GM23338 (cell line): Measurements from ENCODE around the gene ZSCAN1. TPM values are rescaled to one million over a fixed set of nuclear protein-coding genes. Genes with fewer than 3 reads are reported as not detected.

Experiments
- ATAC-seq: fragments of 200-7000 bp; cut with Tn5 transposase; 3 replicates; pipeline ENCODE4 v1.9.1; 2020
- DNase-seq: peaks from one replicate; pipeline ENCODE4 v3.0.0-alpha.2; 2015; ENCODE audit warnings: low spot score
- H2AFZ ChIP-seq: fragments of 200-600 bp; sonication (generic); 2 replicates; pipeline ENCODE4 v1.8.0; 2016; ENCODE audit warnings: antibody characterized with exemption, mild to moderate bottlenecking, moderate library complexity
- H3F3A ChIP-seq: fragments of 200-600 bp; sonication (generic); replicated peaks from 2 replicates; pipeline ENCODE4 v1.8.0; 2017; ENCODE audit warnings: antibody characterized with exemption, mixed run types, low read depth
- H3K27ac ChIP-seq: fragments of 200-600 bp; sonication (generic); 2 replicates; pipeline ENCODE4 v1.6.1; 2016; ENCODE audit warnings: low read depth
- H3K27me3 ChIP-seq: fragments of 200-600 bp; sonication (generic); 2 replicates; pipeline ENCODE4 v1.8.0; 2016; ENCODE audit warnings: mild to moderate bottlenecking, mixed run types, moderate library complexity; ENCODE audit not compliant: insufficient read depth
- H3K36me3 ChIP-seq: fragments of 200-600 bp; sonication (generic); 2 replicates; pipeline ENCODE4 v1.8.0; 2016; ENCODE audit warnings: mild to moderate bottlenecking; ENCODE audit not compliant: insufficient read depth
- H3K4me1 ChIP-seq: fragments of 200-600 bp; sonication (generic); 2 replicates; pipeline ENCODE4 v1.8.0; 2016; ENCODE audit warnings: mild to moderate bottlenecking, moderate library complexity; ENCODE audit not compliant: insufficient read depth
- H3K4me2 ChIP-seq: fragments of 200-600 bp; sonication (generic); 2 replicates; pipeline ENCODE4 v1.7.1; 2017; ENCODE audit warnings: mixed run types
- H3K4me3 ChIP-seq: fragments of 200-600 bp; sonication (generic); 2 replicates; pipeline ENCODE4 v1.6.1; 2016; ENCODE audit warnings: mixed run types
- H3K79me2 ChIP-seq: fragments of 200-600 bp; sonication (generic); replicated peaks from 2 replicates; pipeline ENCODE4 v1.8.0; 2017; ENCODE audit warnings: mild to moderate bottlenecking; ENCODE audit not compliant: insufficient read depth
- H3K9me2 ChIP-seq: fragments of 200-600 bp; sonication (generic); 2 replicates; pipeline ENCODE4 v1.8.0; 2017; ENCODE audit not compliant: insufficient read depth
- H4K20me1 ChIP-seq: fragments of 200-600 bp; sonication (generic); replicated peaks from 2 replicates; pipeline ENCODE4 v1.8.0; 2017; ENCODE audit warnings: mild to moderate bottlenecking; ENCODE audit not compliant: insufficient read depth
- H3K27ac Mint-ChIP-seq: 2 replicates; pipeline ENCODE4 v1.8.0; 2020; ENCODE audit warnings: inconsistent platforms, mild to moderate bottlenecking, moderate library complexity, mixed read lengths
- H3K27me3 Mint-ChIP-seq: 3 replicates; pipeline ENCODE4 v1.8.0; 2022; ENCODE audit warnings: low read depth, mild to moderate bottlenecking, moderate library complexity, mixed read lengths, inconsistent platforms; ENCODE audit not compliant: insufficient read depth, poor library complexity
- H3K36me3 Mint-ChIP-seq: 3 replicates; pipeline ENCODE4 v1.8.0; 2021; ENCODE audit warnings: low read depth, mild to moderate bottlenecking, inconsistent platforms, moderate library complexity, mixed read lengths
- H3K4me1 Mint-ChIP-seq: 3 replicates; pipeline ENCODE4 v1.8.0; 2020; ENCODE audit warnings: mild to moderate bottlenecking, inconsistent platforms, mixed read lengths
- H3K4me3 Mint-ChIP-seq: 3 replicates; pipeline ENCODE4 v1.8.0; 2021; ENCODE audit warnings: moderate library complexity, mild to moderate bottlenecking, inconsistent platforms, mixed read lengths
- H3K9me3 Mint-ChIP-seq: 3 replicates; pipeline ENCODE4 v1.8.0; 2020; ENCODE audit warnings: moderate library complexity, mild to moderate bottlenecking, inconsistent platforms, mixed read lengths
- CREB1 ChIP-seq: fragments of 250-450 bp; sonication (Bioruptor Pico); IDR thresholded peaks from 2 replicates; pipeline ENCODE4 v1.5.0; 2020; ENCODE audit warnings: low read depth, mild to moderate bottlenecking, moderate library complexity
- EZH2 ChIP-seq: fragments of 200-600 bp; sonication (generic); IDR thresholded peaks from one replicate; pipeline ENCODE4 v1.8.0; 2017; ENCODE audit warnings: antibody characterized with exemption, mild to moderate bottlenecking, low read depth; ENCODE audit not compliant: unreplicated experiment
- EZH2phosphoT487 ChIP-seq: fragments of 200-600 bp; sonication (generic); IDR thresholded peaks from one replicate; pipeline ENCODE4 v1.8.1; 2018; ENCODE audit warnings: antibody characterized with exemption; ENCODE audit not compliant: unreplicated experiment
- JUNB ChIP-seq: IDR thresholded peaks from one replicate; pipeline ENCODE4 v1.6.1; 2016; ENCODE audit warnings: antibody characterized with exemption; ENCODE audit not compliant: unreplicated experiment
- NANOG ChIP-seq: IDR thresholded peaks from 2 replicates; pipeline ENCODE4 v1.6.1; 2016; ENCODE audit warnings: antibody characterized with exemption, borderline replicate concordance
- POLR2AphosphoS5 ChIP-seq: IDR thresholded peaks from 2 replicates; pipeline ENCODE4 v1.6.1; 2016; ENCODE audit warnings: antibody characterized with exemption, low read depth
- STAT1 ChIP-seq: IDR thresholded peaks from one replicate; pipeline ENCODE4 v1.6.1; 2016; ENCODE audit warnings: antibody characterized with exemption; ENCODE audit not compliant: unreplicated experiment
- ZNF114 ChIP-seq: fragments of 250-450 bp; sonication (Bioruptor Pico); IDR thresholded peaks from 2 replicates; pipeline ENCODE4 v1.5.0; 2020; ENCODE audit warnings: mild to moderate bottlenecking, moderate library complexity
- ZNF331 ChIP-seq: fragments of 250-450 bp; sonication (Bioruptor Pico); IDR thresholded peaks from 2 replicates; pipeline ENCODE4 v1.5.0; 2020; ENCODE audit warnings: low read depth, mild to moderate bottlenecking, moderate library complexity
- polyA plus RNA-seq: library from polyadenylated mRNA; unstranded; fragments of >200 nt; fragmentation: Nextera tagmentation; extraction: Ambion mirVana; gene quantifications from 2 replicates; pipeline ENCODE4 v1.2.1, GENCODE V29; 2016
- total RNA-seq: library from RNA; depleted of rRNA; stranded (reverse); fragments of >200 nt; shearing (Covaris generic); gene quantifications from 2 replicates; pipeline ENCODE4 v1.2.3, GENCODE V29; 2014
- TF ChIP-seq, protein P1 (sequence below), 2 experiments: fragments of 200-600 bp in 1 of 2; sonication (generic) in 1 of 2; conservative IDR thresholded peaks; 2 replicates each; pipeline versions ENCODE4 v1.5.1 to v1.6.1; 2016 to 2017; ENCODE audit warnings: antibody characterized with exemption in 2 of 2, low read depth in 2 of 2, mild to moderate bottlenecking in 2 of 2, moderate library complexity in 1 of 2
- TF ChIP-seq, protein P2 (sequence below): IDR thresholded peaks from 2 replicates; pipeline ENCODE4 v1.6.1; 2016; ENCODE audit warnings: antibody characterized with exemption
- TF ChIP-seq, protein P3 (sequence below): fragments of 250-450 bp; sonication (Bioruptor Pico); IDR thresholded peaks from 2 replicates; pipeline ENCODE4 v1.5.0; 2020; ENCODE audit warnings: mild to moderate bottlenecking, moderate library complexity
- TF ChIP-seq, protein P4 (sequence below): IDR thresholded peaks from one replicate; pipeline ENCODE4 v1.6.1; 2018; ENCODE audit warnings: antibody characterized with exemption; ENCODE audit not compliant: unreplicated experiment

Gene ZSCAN1
- total and polyA plus RNA-seq, 2 experiments from 2014 or later, result 1.5 to 3.9 TPM

DNA sequence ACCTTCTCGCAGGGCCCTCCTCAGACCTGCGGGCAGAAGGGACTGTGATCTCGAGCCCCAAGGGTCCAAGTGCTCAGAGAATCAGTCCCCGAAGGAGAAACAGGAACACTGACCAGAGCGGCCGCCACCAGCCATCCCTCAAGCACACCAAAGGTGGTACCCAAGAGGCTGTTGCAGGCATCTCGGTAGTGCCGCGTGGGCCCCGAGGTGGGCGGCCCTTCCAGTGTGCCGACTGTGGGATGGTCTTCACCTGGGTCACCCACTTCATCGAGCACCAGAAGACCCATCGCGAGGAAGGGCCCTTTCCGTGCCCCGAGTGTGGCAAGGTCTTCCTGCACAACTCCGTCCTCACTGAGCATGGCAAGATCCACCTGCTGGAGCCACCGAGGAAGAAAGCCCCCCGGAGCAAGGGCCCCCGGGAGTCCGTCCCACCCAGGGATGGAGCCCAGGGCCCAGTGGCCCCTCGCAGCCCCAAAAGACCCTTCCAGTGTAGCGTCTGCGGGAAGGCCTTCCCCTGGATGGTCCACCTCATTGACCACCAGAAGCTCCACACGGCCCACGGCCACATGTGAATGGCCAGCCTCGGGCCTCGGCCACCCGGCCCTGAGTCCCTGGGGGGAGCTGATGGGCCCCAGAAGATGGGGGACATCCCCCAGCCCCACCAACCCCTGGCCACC lies 19.8 kb downstream of the ZSCAN1 start:
- H3K27me3 Mint-ChIP-seq, result peaks cover 14% of the 10 kb centered on the region
- Histone ChIP-seq H3K27ac (no peak overlapping the region), H3F3A (0 out of 2 replicates have a peak, but pooled peaks cover 3% of the 10 kb centered on the region), H3K4me1 (peaks cover 15% of the 10 kb centered on the region), H3K4me3 (no peak overlapping the region), H3K27me3 (no peaks in the 10 kb centered on the region), H2AFZ (no peak overlapping the region), H3K4me2 (no peak overlapping the region), H3K36me3 (no peaks in the 10 kb centered on the region), H3K9me2 (no peaks in the 10 kb centered on the region), H3K79me2 (no peaks in the 10 kb centered on the region), H4K20me1 (no peaks in the 10 kb centered on the region)
- peaks cover 82% of the 10 kb centered on the region for H3K9me3 Mint-ChIP-seq
- ATAC-seq (no peak), DNase-seq (no peak)
- H3K36me3 Mint-ChIP-seq, result peaks cover 33% of the 10 kb centered on the region
- peaks cover 4% of the 10 kb centered on the region for H3K4me1 Mint-ChIP-seq
- TF ChIP-seq ZNF114 (CRISPR knock-in tag) (no peak), ZNF331 (CRISPR knock-in tag) (no peak), STAT1 (no peak), EZH2 (no peak), CREB1 (CRISPR knock-in tag) (no peak), POLR2AphosphoS5 (no peak), JUNB (no peak), NANOG (no peak), EZH2phosphoT487 (no peak)
- TF ChIP-seq, protein P1, sequence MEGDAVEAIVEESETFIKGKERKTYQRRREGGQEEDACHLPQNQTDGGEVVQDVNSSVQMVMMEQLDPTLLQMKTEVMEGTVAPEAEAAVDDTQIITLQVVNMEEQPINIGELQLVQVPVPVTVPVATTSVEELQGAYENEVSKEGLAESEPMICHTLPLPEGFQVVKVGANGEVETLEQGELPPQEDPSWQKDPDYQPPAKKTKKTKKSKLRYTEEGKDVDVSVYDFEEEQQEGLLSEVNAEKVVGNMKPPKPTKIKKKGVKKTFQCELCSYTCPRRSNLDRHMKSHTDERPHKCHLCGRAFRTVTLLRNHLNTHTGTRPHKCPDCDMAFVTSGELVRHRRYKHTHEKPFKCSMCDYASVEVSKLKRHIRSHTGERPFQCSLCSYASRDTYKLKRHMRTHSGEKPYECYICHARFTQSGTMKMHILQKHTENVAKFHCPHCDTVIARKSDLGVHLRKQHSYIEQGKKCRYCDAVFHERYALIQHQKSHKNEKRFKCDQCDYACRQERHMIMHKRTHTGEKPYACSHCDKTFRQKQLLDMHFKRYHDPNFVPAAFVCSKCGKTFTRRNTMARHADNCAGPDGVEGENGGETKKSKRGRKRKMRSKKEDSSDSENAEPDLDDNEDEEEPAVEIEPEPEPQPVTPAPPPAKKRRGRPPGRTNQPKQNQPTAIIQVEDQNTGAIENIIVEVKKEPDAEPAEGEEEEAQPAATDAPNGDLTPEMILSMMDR (conservative IDR thresholded peaks at IDR 0.05; ENCODE audit: low read depth in 2 of 2), result no peak
- TF ChIP-seq, protein P2, sequence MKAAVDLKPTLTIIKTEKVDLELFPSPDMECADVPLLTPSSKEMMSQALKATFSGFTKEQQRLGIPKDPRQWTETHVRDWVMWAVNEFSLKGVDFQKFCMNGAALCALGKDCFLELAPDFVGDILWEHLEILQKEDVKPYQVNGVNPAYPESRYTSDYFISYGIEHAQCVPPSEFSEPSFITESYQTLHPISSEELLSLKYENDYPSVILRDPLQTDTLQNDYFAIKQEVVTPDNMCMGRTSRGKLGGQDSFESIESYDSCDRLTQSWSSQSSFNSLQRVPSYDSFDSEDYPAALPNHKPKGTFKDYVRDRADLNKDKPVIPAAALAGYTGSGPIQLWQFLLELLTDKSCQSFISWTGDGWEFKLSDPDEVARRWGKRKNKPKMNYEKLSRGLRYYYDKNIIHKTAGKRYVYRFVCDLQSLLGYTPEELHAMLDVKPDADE, result no peak
- TF ChIP-seq, protein P3, sequence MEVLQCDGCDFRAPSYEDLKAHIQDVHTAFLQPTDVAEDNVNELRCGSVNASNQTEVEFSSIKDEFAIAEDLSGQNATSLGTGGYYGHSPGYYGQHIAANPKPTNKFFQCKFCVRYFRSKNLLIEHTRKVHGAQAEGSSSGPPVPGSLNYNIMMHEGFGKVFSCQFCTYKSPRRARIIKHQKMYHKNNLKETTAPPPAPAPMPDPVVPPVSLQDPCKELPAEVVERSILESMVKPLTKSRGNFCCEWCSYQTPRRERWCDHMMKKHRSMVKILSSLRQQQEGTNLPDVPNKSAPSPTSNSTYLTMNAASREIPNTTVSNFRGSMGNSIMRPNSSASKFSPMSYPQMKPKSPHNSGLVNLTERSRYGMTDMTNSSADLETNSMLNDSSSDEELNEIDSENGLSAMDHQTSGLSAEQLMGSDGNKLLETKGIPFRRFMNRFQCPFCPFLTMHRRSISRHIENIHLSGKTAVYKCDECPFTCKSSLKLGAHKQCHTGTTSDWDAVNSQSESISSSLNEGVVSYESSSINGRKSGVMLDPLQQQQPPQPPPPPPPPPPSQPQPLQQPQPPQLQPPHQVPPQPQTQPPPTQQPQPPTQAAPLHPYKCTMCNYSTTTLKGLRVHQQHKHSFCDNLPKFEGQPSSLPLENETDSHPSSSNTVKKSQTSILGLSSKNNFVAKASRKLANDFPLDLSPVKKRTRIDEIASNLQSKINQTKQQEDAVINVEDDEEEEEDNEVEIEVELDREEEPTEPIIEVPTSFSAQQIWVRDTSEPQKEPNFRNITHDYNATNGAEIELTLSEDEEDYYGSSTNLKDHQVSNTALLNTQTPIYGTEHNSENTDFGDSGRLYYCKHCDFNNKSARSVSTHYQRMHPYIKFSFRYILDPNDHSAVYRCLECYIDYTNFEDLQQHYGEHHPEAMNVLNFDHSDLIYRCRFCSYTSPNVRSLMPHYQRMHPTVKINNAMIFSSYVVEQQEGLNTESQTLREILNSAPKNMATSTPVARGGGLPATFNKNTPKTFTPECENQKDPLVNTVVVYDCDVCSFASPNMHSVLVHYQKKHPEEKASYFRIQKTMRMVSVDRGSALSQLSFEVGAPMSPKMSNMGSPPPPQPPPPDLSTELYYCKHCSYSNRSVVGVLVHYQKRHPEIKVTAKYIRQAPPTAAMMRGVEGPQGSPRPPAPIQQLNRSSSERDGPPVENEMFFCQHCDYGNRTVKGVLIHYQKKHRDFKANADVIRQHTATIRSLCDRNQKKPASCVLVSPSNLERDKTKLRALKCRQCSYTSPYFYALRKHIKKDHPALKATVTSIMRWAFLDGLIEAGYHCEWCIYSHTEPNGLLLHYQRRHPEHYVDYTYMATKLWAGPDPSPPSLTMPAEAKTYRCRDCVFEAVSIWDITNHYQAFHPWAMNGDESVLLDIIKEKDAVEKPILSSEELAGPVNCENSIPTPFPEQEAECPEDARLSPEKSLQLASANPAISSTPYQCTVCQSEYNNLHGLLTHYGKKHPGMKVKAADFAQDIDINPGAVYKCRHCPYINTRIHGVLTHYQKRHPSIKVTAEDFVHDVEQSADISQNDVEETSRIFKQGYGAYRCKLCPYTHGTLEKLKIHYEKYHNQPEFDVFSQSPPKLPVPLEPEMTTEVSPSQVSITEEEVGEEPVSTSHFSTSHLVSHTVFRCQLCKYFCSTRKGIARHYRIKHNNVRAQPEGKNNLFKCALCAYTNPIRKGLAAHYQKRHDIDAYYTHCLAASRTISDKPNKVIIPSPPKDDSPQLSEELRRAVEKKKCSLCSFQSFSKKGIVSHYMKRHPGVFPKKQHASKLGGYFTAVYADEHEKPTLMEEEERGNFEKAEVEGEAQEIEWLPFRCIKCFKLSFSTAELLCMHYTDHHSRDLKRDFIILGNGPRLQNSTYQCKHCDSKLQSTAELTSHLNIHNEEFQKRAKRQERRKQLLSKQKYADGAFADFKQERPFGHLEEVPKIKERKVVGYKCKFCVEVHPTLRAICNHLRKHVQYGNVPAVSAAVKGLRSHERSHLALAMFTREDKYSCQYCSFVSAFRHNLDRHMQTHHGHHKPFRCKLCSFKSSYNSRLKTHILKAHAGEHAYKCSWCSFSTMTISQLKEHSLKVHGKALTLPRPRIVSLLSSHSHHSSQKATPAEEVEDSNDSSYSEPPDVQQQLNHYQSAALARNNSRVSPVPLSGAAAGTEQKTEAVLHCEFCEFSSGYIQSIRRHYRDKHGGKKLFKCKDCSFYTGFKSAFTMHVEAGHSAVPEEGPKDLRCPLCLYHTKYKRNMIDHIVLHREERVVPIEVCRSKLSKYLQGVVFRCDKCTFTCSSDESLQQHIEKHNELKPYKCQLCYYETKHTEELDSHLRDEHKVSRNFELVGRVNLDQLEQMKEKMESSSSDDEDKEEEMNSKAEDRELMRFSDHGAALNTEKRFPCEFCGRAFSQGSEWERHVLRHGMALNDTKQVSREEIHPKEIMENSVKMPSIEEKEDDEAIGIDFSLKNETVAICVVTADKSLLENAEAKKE (CRISPR knock-in tag), result no peak
- TF ChIP-seq, protein P4, sequence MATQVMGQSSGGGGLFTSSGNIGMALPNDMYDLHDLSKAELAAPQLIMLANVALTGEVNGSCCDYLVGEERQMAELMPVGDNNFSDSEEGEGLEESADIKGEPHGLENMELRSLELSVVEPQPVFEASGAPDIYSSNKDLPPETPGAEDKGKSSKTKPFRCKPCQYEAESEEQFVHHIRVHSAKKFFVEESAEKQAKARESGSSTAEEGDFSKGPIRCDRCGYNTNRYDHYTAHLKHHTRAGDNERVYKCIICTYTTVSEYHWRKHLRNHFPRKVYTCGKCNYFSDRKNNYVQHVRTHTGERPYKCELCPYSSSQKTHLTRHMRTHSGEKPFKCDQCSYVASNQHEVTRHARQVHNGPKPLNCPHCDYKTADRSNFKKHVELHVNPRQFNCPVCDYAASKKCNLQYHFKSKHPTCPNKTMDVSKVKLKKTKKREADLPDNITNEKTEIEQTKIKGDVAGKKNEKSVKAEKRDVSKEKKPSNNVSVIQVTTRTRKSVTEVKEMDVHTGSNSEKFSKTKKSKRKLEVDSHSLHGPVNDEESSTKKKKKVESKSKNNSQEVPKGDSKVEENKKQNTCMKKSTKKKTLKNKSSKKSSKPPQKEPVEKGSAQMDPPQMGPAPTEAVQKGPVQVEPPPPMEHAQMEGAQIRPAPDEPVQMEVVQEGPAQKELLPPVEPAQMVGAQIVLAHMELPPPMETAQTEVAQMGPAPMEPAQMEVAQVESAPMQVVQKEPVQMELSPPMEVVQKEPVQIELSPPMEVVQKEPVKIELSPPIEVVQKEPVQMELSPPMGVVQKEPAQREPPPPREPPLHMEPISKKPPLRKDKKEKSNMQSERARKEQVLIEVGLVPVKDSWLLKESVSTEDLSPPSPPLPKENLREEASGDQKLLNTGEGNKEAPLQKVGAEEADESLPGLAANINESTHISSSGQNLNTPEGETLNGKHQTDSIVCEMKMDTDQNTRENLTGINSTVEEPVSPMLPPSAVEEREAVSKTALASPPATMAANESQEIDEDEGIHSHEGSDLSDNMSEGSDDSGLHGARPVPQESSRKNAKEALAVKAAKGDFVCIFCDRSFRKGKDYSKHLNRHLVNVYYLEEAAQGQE, result no peak
- no peak overlapping the region for H3K27ac Mint-ChIP-seq
- no peak overlapping the region for H3K4me3 Mint-ChIP-seq
